Fibroblast of lung (primary cell): ENCODE results near the gene DOCK8.

Source experiments
- CTCF ChIP-seq, 2 donors: IDR thresholded peaks in 1 of 2; conservative IDR thresholded peaks in 1 of 2; 1 replicate in 1 of 2; 2 replicates in 1 of 2; pipeline ENCODE4 v1.5.1; 2011 to 2012; ENCODE audit warnings: low read length in 2 of 2, control low read depth in 1 of 2, inconsistent platforms in 1 of 2, low read depth in 1 of 2, mild to moderate bottlenecking in 1 of 2
- EZH2 ChIP-seq: IDR thresholded peaks from 2 replicates; pipeline ENCODE4 v1.5.1; 2012; ENCODE audit warnings: low read length, control low read depth, mild to moderate bottlenecking; ENCODE audit errors: missing control alignments

GRCh38 chr9:228929-229695, 14.4 kb downstream of the DOCK8 start:
- no peak for TF ChIP-seq CTCF (conservative IDR thresholded peaks at IDR 0.05 in 1 of 2, IDR thresholded peaks at IDR 0.05 in 1 of 2; ENCODE audit: low read depth in 1 of 2, low read length in 2 of 2)
- TF ChIP-seq EZH2, result no peak
